Measurements from ENCODE around the gene TRAPPC2L. TPM values are rescaled to one million over a fixed set of nuclear protein-coding genes. Genes with fewer than 3 reads are reported as not detected.

TRAPPC2L gene
- total and polyA plus RNA-seq, 4 donors = 34.2 to 106 (median 48.5) TPM

DNA sequence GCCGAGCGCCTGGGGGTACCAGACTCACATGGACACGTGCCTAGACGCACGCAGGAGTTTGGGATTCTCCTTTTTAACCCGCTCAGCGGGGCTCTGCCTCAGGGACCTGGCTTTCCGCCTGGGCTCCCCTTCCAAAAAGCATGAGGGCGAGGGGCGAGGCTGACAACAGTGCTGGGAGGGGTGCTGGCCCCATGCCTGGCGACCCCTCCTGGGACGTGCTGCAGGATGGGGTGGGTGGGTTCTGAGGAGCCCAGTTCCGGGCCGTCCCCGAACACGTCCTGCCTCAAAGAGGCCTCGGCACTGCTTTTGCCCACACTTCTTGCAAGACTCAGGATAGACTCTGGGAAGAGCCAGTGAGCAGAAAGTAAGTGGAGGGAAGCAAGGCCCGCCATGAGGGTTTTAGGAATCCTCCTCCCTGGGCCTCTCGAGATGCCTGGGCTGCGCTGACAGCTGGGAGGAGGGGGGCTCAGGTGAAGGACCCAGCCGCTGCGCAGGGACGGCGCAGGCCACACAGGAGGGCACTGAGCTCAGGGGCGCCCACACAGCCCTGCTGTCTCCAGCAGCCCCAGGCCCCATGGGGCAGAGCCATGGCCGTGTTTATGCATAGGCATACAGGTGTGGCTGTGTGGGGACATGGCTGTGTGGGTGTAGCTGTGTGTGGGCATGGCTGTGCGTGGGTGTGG is 24.9 kb downstream of the TRAPPC2L start:
- Histone ChIP-seq H3K36me3 (ENCODE audit: control insufficient read depth in 4 of 4, insufficient read depth in 4 of 4, low read length in 4 of 4) (peaks cover 0 to 10% (median 0%) of the 10 kb centered on the region in 4 donors), H3K4me3 (no peak overlapping the region), H3K27me3 (ENCODE audit: control insufficient read depth in 3 of 3, insufficient read depth in 3 of 3, low read length in 2 of 3) (peaks cover 0 to 6% (median 3%) of the 10 kb centered on the region in 3 donors), H3K27ac (ENCODE audit: low read depth in 1 of 2, low read length in 1 of 2) (no peak overlapping the region), H3K9ac (ENCODE audit: insufficient read depth in 1 of 2, low read length in 2 of 2) (no peak overlapping the region), H3K4me1 (ENCODE audit: control insufficient read depth in 5 of 5, insufficient read depth in 5 of 5, low read length in 5 of 5) (peaks cover 0 to 26% (median 13%) of the 10 kb centered on the region in 5 donors), H3K9me3 (ENCODE audit: control insufficient read depth in 4 of 4, insufficient read depth in 3 of 4, low read length in 3 of 4) (peaks cover 0 to 5% (median 0%) of the 10 kb centered on the region in 4 donors)
- 89 to 94% methylated on average over 27 of the region's 27 CpGs for WGBS, 2 donors
- no peak for ATAC-seq (ENCODE audit: insufficient read depth, low FRiP score)
- TF ChIP-seq, protein P1, sequence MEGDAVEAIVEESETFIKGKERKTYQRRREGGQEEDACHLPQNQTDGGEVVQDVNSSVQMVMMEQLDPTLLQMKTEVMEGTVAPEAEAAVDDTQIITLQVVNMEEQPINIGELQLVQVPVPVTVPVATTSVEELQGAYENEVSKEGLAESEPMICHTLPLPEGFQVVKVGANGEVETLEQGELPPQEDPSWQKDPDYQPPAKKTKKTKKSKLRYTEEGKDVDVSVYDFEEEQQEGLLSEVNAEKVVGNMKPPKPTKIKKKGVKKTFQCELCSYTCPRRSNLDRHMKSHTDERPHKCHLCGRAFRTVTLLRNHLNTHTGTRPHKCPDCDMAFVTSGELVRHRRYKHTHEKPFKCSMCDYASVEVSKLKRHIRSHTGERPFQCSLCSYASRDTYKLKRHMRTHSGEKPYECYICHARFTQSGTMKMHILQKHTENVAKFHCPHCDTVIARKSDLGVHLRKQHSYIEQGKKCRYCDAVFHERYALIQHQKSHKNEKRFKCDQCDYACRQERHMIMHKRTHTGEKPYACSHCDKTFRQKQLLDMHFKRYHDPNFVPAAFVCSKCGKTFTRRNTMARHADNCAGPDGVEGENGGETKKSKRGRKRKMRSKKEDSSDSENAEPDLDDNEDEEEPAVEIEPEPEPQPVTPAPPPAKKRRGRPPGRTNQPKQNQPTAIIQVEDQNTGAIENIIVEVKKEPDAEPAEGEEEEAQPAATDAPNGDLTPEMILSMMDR (IDR thresholded peaks at IDR 0.05; ENCODE audit: control extremely low read depth, extremely low read depth) = no peak
- no peak for DNase-seq

DNA sequence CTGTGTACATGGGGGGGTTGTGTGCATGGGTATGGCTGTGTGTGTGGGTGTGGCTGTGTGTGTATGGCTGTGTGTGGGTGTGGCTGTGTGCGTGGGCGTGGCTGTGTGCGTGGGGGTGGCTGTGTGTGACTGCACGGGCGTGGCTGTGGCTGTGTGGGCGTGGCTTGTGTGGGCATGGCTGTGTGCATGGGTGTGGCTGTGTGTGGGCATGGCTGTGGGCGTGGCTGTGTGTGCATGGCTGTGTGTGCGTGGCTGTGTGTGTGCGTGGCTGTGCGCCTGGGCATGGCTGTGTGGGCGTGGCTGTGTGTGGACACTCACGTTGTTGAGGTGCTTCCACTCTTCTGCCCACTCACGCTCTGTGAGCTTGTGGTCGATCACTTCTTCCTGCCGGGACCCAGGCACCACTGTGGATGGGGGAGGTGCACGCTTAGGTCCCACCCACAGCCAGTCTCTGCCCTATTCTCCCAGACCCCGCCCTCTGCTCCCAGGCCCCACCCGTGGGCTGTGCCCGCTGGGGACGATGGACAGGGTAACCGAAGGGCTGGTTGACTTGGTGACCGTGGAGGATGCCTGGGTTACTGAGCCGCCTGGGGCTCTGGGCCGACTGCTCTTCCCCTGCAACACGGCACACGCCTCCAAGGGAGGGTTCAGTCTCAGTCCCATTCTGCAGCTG is 25.6 kb downstream of the TRAPPC2L start:
- peaks cover 0 to 9% (median 0%) of the 10 kb centered on the region in 4 donors for H3K36me3 ChIP-seq (ENCODE audit: control insufficient read depth in 4 of 4, insufficient read depth in 4 of 4, low read length in 4 of 4)
- no peak overlapping the region for H3K4me3 ChIP-seq

DNA sequence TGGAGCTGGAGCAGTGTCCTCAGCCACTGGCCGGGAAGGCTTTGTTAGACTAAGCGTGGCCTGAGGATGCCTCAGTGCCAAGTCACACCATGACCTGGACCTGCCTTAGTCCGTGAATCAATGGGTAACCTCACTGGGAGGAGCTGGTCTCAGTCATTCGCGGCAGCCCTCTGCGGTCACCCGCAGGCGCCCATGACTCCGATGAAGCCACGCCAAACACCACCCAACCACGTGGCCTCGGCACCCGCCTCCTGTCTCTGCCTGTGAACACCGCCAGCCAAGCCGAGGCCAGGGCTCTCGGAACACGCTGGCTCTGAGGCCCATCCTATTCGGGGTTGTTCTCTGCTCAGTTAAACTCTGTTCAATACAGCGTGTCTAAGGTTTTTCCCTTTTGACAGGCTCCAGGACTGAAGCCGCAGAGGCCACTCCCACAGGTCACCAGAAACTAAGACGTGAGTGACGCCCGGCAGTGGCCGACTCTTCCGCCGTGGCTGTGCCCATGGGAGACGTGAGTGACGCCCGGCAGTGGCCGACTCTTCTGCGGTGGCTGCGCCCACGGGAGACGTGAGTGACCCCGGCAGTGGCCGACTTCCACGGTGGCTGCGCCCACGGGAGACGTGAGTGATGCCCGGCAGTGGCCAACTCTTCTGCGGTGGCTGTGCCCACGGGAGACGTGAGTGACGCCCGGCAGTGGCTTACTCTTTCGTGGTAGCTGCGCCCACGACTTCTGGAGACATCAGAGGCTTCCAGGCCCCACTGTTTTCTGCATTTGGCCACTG is 26.4 kb downstream of the TRAPPC2L start:
- TF ChIP-seq, protein P1 (IDR thresholded peaks at IDR 0.05; ENCODE audit: control extremely low read depth, extremely low read depth) = no peak
- Histone ChIP-seq H3K4me1 (ENCODE audit: control insufficient read depth in 5 of 5, insufficient read depth in 5 of 5, low read length in 5 of 5) (peaks cover 0 to 36% (median 15%) of the 10 kb centered on the region in 5 donors), H3K36me3 (ENCODE audit: control insufficient read depth in 4 of 4, insufficient read depth in 4 of 4, low read length in 4 of 4) (peaks cover 0 to 9% (median 0%) of the 10 kb centered on the region in 4 donors), H3K4me3 (no peak overlapping the region), H3K9ac (ENCODE audit: insufficient read depth in 1 of 2, low read length in 2 of 2) (no peak overlapping the region), H3K27ac (ENCODE audit: low read depth in 1 of 2, low read length in 1 of 2) (no peak overlapping the region), H3K9me3 (ENCODE audit: control insufficient read depth in 4 of 4, insufficient read depth in 3 of 4, low read length in 3 of 4) (peaks cover 0 to 5% (median 0%) of the 10 kb centered on the region in 4 donors), H3K27me3 (ENCODE audit: control insufficient read depth in 3 of 3, insufficient read depth in 3 of 3, low read length in 2 of 3) (peaks cover 0 to 6% (median 3%) of the 10 kb centered on the region in 3 donors)
- ATAC-seq (ENCODE audit: insufficient read depth, low FRiP score) (no peak), DNase-seq (no peak)
- WGBS, 2 donors = 95 to 97% methylated on average over 49 of the region's 49 CpGs

More for the DNA sequence above, 25.6 kb downstream of the TRAPPC2L start:
- peaks cover 0 to 6% (median 3%) of the 10 kb centered on the region in 3 donors for H3K27me3 ChIP-seq (ENCODE audit: control insufficient read depth in 3 of 3, insufficient read depth in 3 of 3, low read length in 2 of 3)
- peaks cover 0 to 5% (median 0%) of the 10 kb centered on the region in 4 donors for H3K9me3 ChIP-seq (ENCODE audit: control insufficient read depth in 4 of 4, insufficient read depth in 3 of 4, low read length in 3 of 4)
- no peak overlapping the region for H3K9ac ChIP-seq (ENCODE audit: insufficient read depth in 1 of 2, low read length in 2 of 2)
- H3K27ac ChIP-seq (ENCODE audit: low read depth in 1 of 2, low read length in 1 of 2) = no peak overlapping the region
- H3K4me1 ChIP-seq (ENCODE audit: control insufficient read depth in 5 of 5, insufficient read depth in 5 of 5, low read length in 5 of 5) = peaks cover 0 to 29% (median 13%) of the 10 kb centered on the region in 5 donors
- ATAC-seq (ENCODE audit: insufficient read depth, low FRiP score) (no peak), DNase-seq (no peak)
- TF ChIP-seq, protein P1 (IDR thresholded peaks at IDR 0.05; ENCODE audit: control extremely low read depth, extremely low read depth) = no peak
- 84 to 89% methylated on average over 24 to 26 of the region's 26 CpGs for WGBS, 2 donors

Measured in lung (tissue), 12 donors.